K562 (cell line): Measurements from ENCODE around the gene USP43. TPM values are rescaled to one million over a fixed set of nuclear protein-coding genes. Genes with fewer than 3 reads are reported as not detected.
"Not testable (repeated sequence)": the region's sequence is repeated elsewhere in the genome, so short reads cannot be mapped to it uniquely, and the experiment has no call there.

Experiments
- ATAC-seq: fragments of 200-7000 bp; cut with Tn5 transposase; 3 replicates; pipeline ENCODE4 v1.9.1; 2020; ENCODE audit warnings: moderate library complexity
- BruUV-seq: library from RNA; stranded (reverse); fragments of 400-500 nt; replicated peaks from 2 replicates; lab custom pipeline; 2021; lab: Mats Ljungman, UMichigan
- CTCF ChIA-PET: fragments of 300-600 bp; formaldehyde crosslinking; extraction: SDS; loops from one replicate; lab custom pipeline; 2021; ENCODE audit warnings: low intra/inter-chr PET ratio; lab: Yijun Ruan, JAX
- POLR2A ChIA-PET: fragments of 300-600, 350-650 bp; sonication (Branson Sonifier 250); formaldehyde crosslinking; extraction: SDS; loops from one replicate; lab custom pipeline; 2021; ENCODE audit warnings: antibody characterized with exemption, inconsistent platforms; lab: Yijun Ruan, JAX
- DNase-seq, 4 experiments: peaks; one replicate each; pipeline versions ENCODE4 v3.0.0 to v3.0.0-alpha.2; 2011 to 2018; ENCODE audit warnings: low spot score in 3 of 4, mixed read lengths in 3 of 4; ENCODE audit errors: extremely low read depth in 1 of 4
- FAIRE-seq: peaks from 2 replicates; lab custom pipeline; 2011; peaks lifted over from hg19 to GRCh38; lab: Jason Lieb, UNC
- H2AFZ ChIP-seq: 2 replicates; pipeline ENCODE4 v1.6.0; 2011; ENCODE audit warnings: low read depth, low read length, control low read depth, inconsistent platforms
- H3K27ac ChIP-seq: fragments of 200-600 bp; 3 replicates; pipeline ENCODE4 v1.8.0; 2011; ENCODE audit warnings: low read depth, mild to moderate bottlenecking, control low read depth, inconsistent platforms, low read length, moderate library complexity, mixed read lengths; ENCODE audit errors: extremely low read depth
- H3K27me3 ChIP-seq, 2 experiments: fragments of 300-600 bp in 1 of 2; 2 replicates in 1 of 2; 3 replicates in 1 of 2; pipeline versions ENCODE4 v1.6.0 to v1.8.0; 2011; ENCODE audit warnings: inconsistent platforms in 2 of 2, low read length in 2 of 2, mild to moderate bottlenecking in 1 of 2, mixed read lengths in 1 of 2, moderate library complexity in 1 of 2; ENCODE audit not compliant: control insufficient read depth in 2 of 2, insufficient read depth in 2 of 2
- H3K36me3 ChIP-seq: fragments of 300-600 bp; 3 replicates; pipeline ENCODE4 v1.8.0; 2011; ENCODE audit warnings: mild to moderate bottlenecking, low read length, inconsistent platforms; ENCODE audit not compliant: control insufficient read depth, insufficient read depth
- H3K4me1 ChIP-seq, 2 experiments: fragments of 200-600 bp in 1 of 2; replicated peaks in 1 of 2; 2 replicates in 1 of 2; 3 replicates in 1 of 2; pipeline versions ENCODE4 v1.5.1 to v1.8.0; 2011; ENCODE audit warnings: inconsistent platforms in 2 of 2, low read length in 2 of 2, mild to moderate bottlenecking in 1 of 2, mixed read lengths in 1 of 2, moderate library complexity in 1 of 2; ENCODE audit not compliant: control insufficient read depth in 2 of 2, insufficient read depth in 2 of 2
- H3K4me2 ChIP-seq: 2 replicates; pipeline ENCODE4 v1.6.1; 2011; ENCODE audit warnings: low read length, control low read depth, inconsistent platforms, mixed read lengths; ENCODE audit not compliant: insufficient read depth
- H3K4me3 ChIP-seq: fragments of 200-600 bp; sonication (generic), shearing (Covaris generic); 2 replicates; pipeline ENCODE4 v1.5.1; 2016; ENCODE audit warnings: control low read depth, inconsistent platforms
- H3K79me2 ChIP-seq: fragments of 200-600 bp; 3 replicates; pipeline ENCODE4 v1.8.0; 2011; ENCODE audit warnings: low read length, inconsistent platforms; ENCODE audit not compliant: control insufficient read depth, insufficient read depth
- H3K9ac ChIP-seq, 2 experiments: 2 replicates each; pipeline versions ENCODE4 v1.6.0 to v1.6.1; 2011; ENCODE audit warnings: low read depth in 2 of 2, low read length in 2 of 2, control low read depth in 1 of 2, inconsistent platforms in 1 of 2, mild to moderate bottlenecking in 1 of 2, mixed read lengths in 1 of 2; ENCODE audit not compliant: insufficient read depth in 1 of 2
- H3K9me1 ChIP-seq: one replicate; pipeline ENCODE4 v1.6.0; 2011; ENCODE audit warnings: inconsistent platforms, mild to moderate bottlenecking, low read length, moderate library complexity; ENCODE audit not compliant: control insufficient read depth, insufficient read depth
- H3K9me3 ChIP-seq: replicated peaks from 2 replicates; pipeline ENCODE4 v1.5.1; 2011; ENCODE audit warnings: low read depth, low read length, inconsistent platforms; ENCODE audit not compliant: control insufficient read depth, insufficient read depth
- H4K20me1 ChIP-seq: replicated peaks from 2 replicates; pipeline ENCODE4 v1.6.1; 2011; ENCODE audit warnings: low read length, inconsistent platforms, mixed read lengths; ENCODE audit not compliant: control insufficient read depth, insufficient read depth
- ARHGAP35 ChIP-seq: fragments of 450-650 bp; IDR thresholded peaks from 2 replicates; pipeline ENCODE4 v1.6.1; 2018; ENCODE audit not compliant: partially characterized antibody
- NR2C1 ChIP-seq, 2 experiments: fragments of 450-650 bp; IDR thresholded peaks; 2 replicates each; pipeline ENCODE4 v1.6.1; 2017; ENCODE audit warnings: mild to moderate bottlenecking in 2 of 2, antibody characterized with exemption in 1 of 2, inconsistent platforms in 1 of 2, missing compliant biosample characterization in 1 of 2, missing genetic modification characterization in 1 of 2
- ZNF253 ChIP-seq: fragments of 250-450 bp; sonication (Bioruptor Pico); conservative IDR thresholded peaks from 2 replicates; pipeline ENCODE4 v1.6.1; 2021; ENCODE audit warnings: mild to moderate bottlenecking
- WGBS: fragments of 100-300 bp; shearing (Covaris generic); methylation state at CpG from one replicate; pipeline ENCODE4 v1.1.6; 2016; ENCODE audit warnings: low coverage, mixed read lengths; ENCODE audit not compliant: insufficient coverage; ENCODE audit errors: missing lambda C conversion rate; 5-methylcytosine and 5-hydroxymethylcytosine counted together
- in situ Hi-C: fragments of 300-500 bp; cut with MboI; formaldehyde crosslinking; loops from 4 replicates; pipeline ENCODE4 v1.15.0; 2018; ENCODE audit warnings: inconsistent platforms, mixed read lengths
- intact Hi-C: fragments of 100-400 bp; cut with micrococcal nuclease; formaldehyde crosslinking; loops from 2 replicates; pipeline ENCODE4 v1.14.2; 2022
- polyA plus RNA-seq, 8 experiments: library from polyadenylated mRNA; depleted of rRNA in 4 of 8; stranded (reverse) in 5 of 8; unstranded in 3 of 8; fragments of >200 nt; fragmentation: Nextera tagmentation in 2 of 8; fragmentation: Illumina TruSeq in 1 of 8; extraction: Ambion mirVana in 2 of 8; extraction: Trizol in 1 of 8; gene quantifications; 2 replicates each; pipeline versions ENCODE4 v1.2.1 to v1.2.3, GENCODE V29; 2011 to 2014; ENCODE audit warnings: inconsistent platforms in 1 of 8, missing spikeins in 1 of 8
- total RNA-seq, 7 experiments: library from RNA; depleted of rRNA in 6 of 7; stranded (reverse); fragments of >200 nt in 6 of 7; fragmentation: Illumina TruSeq in 2 of 7; extraction: Trizol in 2 of 7; gene quantifications; 2 replicates each; pipeline versions ENCODE4 v1.2.1 to v1.2.3, GENCODE V29; 2011 to 2021; ENCODE audit warnings: low replicate concordance in 1 of 7
- TF ChIP-seq, protein P1 (sequence below): fragments of 250-450 bp; sonication (Bioruptor Pico); IDR thresholded peaks from 2 replicates; pipeline ENCODE4 v1.9.0; 2021; ENCODE audit warnings: mild to moderate bottlenecking, inconsistent platforms
- TF ChIP-seq, protein P2 (sequence below), 2 experiments: fragments of 250-450 bp in 1 of 2; fragments of 450-650 bp in 1 of 2; sonication (Bioruptor Pico) in 1 of 2; IDR thresholded peaks; 2 replicates each; pipeline versions ENCODE4 v1.6.1 to v1.8.0; 2016 to 2021; ENCODE audit warnings: mild to moderate bottlenecking in 2 of 2, moderate library complexity in 2 of 2, missing compliant biosample characterization in 1 of 2, missing genetic modification characterization in 1 of 2
- TF ChIP-seq, protein P3 (sequence below): fragments of 250-450 bp; sonication (Bioruptor Pico); IDR thresholded peaks from 2 replicates; pipeline ENCODE4 v1.4.0; 2020; ENCODE audit warnings: borderline replicate concordance

Gene USP43
- total and polyA plus RNA-seq, 9 of the 15 experiments (the other 6 are each of a cell fraction or from before 2014, with no cell fraction given) = 0.01 to 0.18 (median 0.06) TPM; not detected in 1

GRCh38 chr17:9661027-9661426, 15.7 kb downstream of the USP43 start (continued):
- TF ChIP-seq ZNF253 (no peak), ARHGAP35 (no peak), NR2C1 (IDR thresholded peaks at IDR 0.05) (no peak), NR2C1 (tag; IDR thresholded peaks at IDR 0.05) (no peak)
- TF ChIP-seq, protein P1, sequence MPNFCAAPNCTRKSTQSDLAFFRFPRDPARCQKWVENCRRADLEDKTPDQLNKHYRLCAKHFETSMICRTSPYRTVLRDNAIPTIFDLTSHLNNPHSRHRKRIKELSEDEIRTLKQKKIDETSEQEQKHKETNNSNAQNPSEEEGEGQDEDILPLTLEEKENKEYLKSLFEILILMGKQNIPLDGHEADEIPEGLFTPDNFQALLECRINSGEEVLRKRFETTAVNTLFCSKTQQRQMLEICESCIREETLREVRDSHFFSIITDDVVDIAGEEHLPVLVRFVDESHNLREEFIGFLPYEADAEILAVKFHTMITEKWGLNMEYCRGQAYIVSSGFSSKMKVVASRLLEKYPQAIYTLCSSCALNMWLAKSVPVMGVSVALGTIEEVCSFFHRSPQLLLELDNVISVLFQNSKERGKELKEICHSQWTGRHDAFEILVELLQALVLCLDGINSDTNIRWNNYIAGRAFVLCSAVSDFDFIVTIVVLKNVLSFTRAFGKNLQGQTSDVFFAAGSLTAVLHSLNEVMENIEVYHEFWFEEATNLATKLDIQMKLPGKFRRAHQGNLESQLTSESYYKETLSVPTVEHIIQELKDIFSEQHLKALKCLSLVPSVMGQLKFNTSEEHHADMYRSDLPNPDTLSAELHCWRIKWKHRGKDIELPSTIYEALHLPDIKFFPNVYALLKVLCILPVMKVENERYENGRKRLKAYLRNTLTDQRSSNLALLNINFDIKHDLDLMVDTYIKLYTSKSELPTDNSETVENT (CRISPR knock-in tag) = no peak
- TF ChIP-seq, protein P2, sequence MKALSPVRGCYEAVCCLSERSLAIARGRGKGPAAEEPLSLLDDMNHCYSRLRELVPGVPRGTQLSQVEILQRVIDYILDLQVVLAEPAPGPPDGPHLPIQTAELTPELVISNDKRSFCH (CRISPR knock-in tag; IDR thresholded peaks at IDR 0.05) = no peak
- TF ChIP-seq, protein P2 (tag; IDR thresholded peaks at IDR 0.05) = no peak
- TF ChIP-seq, protein P3, sequence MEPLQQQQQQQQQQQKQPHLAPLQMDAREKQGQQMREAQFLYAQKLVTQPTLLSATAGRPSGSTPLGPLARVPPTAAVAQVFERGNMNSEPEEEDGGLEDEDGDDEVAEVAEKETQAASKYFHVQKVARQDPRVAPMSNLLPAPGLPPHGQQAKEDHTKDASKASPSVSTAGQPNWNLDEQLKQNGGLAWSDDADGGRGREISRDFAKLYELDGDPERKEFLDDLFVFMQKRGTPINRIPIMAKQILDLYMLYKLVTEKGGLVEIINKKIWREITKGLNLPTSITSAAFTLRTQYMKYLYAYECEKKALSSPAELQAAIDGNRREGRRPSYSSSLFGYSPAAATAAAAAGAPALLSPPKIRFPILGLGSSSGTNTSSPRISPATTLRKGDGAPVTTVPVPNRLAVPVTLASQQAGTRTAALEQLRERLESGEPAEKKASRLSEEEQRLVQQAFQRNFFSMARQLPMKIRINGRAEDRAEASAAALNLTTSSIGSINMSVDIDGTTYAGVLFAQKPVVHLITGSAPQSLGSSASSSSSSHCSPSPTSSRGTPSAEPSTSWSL (CRISPR knock-in tag) = no peak

DNA sequence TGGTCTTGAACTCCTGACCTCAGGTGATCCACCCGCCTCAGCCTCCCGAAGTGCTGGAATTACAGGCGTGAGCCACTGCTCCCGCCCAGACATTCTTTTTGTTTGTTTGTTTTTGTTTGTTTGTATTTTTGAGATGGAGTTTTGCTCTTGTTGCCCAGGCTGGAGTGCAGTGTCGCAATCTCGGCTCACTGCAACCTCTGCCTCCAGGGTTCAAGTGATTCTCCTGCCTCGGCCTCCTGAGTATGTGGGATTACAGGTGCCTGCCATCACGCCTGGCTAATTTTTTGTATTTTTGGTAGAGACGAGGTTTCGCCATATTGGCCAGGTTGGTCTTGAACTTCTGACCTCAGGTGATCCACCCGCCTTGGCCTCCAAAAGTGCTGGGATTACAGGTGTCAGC, 18.2 kb downstream of the USP43 start:
- H3K9ac ChIP-seq, H2AFZ ChIP-seq, H3K79me2 ChIP-seq, H3K4me1 ChIP-seq, H3K36me3 ChIP-seq, in situ Hi-C loops, H3K27ac ChIP-seq, H3K9me3 ChIP-seq, POLR2A ChIA-PET, H3K27me3 ChIP-seq, H3K9me1 ChIP-seq, intact Hi-C loops, ATAC-seq, CTCF ChIA-PET, H3K4me3 ChIP-seq, H3K4me2 ChIP-seq, BruUV-seq, FAIRE-seq, H4K20me1 ChIP-seq, DNase-seq: not testable (repeated sequence)
- 2% methylated on average over 6 of the region's 11 CpGs for WGBS
